Measurements from ENCODE around the gene GET4.

GET4 gene

DNA sequence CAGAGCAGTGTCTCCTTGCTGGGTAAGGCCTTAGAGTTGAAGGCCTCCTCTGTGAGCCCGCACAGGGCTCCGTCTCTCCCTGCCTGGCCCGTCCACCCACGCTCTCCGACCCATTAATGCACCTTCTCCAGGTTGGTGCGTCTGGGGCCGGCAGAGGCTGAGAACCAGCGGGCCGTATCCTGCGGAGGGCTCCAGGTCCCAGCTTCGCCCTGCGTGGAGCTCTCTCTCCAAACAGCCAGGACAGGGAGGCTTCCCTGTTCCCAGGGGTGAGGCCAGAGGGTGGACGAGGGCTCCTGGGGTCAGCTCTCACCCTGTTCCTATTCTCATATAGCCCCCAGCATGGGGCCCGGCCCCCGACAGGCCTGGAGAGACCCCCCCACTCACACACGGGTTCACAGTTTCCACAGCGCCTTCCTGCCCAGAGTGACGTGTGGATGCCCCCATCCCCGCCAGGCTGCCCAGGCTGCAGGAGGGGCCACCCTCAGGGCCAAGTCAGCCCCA lies 34.6 kb downstream of the GET4 start:
- no peak for TF ChIP-seq POLR2A (IDR thresholded peaks at IDR 0.05; ENCODE audit: extremely low read depth, insufficient read length)
- TF ChIP-seq, protein P1, sequence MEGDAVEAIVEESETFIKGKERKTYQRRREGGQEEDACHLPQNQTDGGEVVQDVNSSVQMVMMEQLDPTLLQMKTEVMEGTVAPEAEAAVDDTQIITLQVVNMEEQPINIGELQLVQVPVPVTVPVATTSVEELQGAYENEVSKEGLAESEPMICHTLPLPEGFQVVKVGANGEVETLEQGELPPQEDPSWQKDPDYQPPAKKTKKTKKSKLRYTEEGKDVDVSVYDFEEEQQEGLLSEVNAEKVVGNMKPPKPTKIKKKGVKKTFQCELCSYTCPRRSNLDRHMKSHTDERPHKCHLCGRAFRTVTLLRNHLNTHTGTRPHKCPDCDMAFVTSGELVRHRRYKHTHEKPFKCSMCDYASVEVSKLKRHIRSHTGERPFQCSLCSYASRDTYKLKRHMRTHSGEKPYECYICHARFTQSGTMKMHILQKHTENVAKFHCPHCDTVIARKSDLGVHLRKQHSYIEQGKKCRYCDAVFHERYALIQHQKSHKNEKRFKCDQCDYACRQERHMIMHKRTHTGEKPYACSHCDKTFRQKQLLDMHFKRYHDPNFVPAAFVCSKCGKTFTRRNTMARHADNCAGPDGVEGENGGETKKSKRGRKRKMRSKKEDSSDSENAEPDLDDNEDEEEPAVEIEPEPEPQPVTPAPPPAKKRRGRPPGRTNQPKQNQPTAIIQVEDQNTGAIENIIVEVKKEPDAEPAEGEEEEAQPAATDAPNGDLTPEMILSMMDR (IDR thresholded peaks at IDR 0.05; ENCODE audit: low read depth, low read length) = no peak
- no peak for TF ChIP-seq MYC (IDR thresholded peaks at IDR 0.05; ENCODE audit: low read depth, low read length)
- no peak for DNase-seq (ENCODE audit: low read depth)
- no peak overlapping the region for H3K4me3 ChIP-seq (ENCODE audit: low read depth, low read length)

DNA sequence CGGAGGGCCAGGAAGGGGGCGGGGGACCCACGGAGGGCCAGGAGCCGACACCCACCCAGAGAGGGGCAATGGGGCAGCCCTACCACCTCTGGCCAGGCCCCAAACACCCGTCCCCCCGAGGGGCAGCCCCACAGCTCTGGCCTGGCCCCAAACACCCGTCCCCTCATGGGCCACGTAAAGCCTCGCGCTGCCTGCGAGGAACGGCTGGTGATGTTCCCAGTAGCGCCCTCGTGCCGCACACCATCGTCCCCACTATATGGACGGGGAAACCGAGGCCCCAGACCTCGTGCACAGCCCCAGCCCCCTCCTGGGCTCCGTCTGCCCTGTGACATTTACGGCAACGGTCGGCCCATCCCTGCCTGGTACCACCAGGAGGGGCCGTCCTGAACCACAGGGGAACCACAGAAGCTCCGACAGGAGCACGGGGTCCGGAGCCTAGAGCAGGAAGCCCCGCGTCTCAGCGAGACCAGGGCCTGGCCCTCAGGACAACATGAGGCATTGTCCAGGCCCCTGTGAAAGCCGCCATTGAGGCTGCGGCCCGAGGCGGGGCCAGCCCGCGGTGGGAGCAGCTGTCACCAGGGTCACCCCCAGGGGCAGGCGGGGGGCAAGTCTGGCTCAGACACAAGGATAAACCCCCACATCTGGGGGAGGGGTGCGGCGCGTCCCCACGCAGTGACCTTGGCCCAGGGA lies 35.6 kb downstream of the GET4 start:
- H3K4me3 ChIP-seq (ENCODE audit: low read depth, low read length) = no peak overlapping the region
- no peak for DNase-seq (ENCODE audit: low read depth)
- no peak for TF ChIP-seq POLR2A (IDR thresholded peaks at IDR 0.05; ENCODE audit: extremely low read depth, insufficient read length)
- no peak for TF ChIP-seq MYC (IDR thresholded peaks at IDR 0.05; ENCODE audit: low read depth, low read length)
- TF ChIP-seq, protein P1 (IDR thresholded peaks at IDR 0.05; ENCODE audit: low read depth, low read length) = no peak
- TF ChIP-seq, protein P2, sequence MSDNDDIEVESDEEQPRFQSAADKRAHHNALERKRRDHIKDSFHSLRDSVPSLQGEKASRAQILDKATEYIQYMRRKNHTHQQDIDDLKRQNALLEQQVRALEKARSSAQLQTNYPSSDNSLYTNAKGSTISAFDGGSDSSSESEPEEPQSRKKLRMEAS (IDR thresholded peaks at IDR 0.05; ENCODE audit: low read depth, low read length) = no peak

DNA sequence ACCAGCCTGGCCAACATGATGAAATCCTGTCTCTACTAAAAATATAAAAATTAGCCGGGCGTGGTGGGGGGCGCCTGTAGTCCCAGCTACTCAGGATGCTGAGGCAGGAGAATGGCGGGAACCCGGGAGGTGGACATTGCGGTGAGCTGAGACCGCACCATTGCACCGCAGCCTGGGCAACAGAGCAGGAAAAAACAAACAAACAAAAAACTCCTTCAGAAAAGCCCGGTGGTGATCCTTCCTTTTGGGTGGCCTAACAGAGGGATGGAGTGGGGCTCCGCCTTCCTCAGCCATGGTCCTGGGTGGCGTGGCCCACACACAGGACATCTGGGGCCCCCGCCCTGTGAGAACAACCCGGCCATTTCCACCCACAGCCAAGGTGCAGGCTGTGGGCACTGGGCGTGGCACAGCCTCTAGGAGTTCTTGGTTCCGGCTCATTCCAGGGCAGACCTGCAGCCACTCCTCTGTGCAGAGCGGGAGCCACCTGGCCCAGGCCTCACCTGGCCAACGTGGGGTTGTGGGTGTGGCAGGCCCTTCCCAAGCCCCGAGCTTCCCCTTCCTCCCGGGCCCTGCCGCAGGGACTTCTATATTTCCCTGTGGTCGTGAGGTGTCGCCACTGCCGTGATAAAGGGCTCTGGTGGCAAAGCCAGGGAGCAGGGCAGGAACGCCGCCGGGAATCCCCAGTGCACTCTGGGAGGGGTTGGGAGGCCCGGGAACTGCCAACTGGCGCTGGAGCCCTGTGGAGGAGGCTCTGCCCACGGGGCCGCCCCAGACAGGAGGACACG lies 37.6 kb downstream of the GET4 start:
- no peak overlapping the region for H3K4me3 ChIP-seq (ENCODE audit: low read depth, low read length)
- TF ChIP-seq MYC (IDR thresholded peaks at IDR 0.05; ENCODE audit: low read depth, low read length) (no peak), POLR2A (IDR thresholded peaks at IDR 0.05; ENCODE audit: extremely low read depth, insufficient read length) (no peak)
- TF ChIP-seq, protein P1 (IDR thresholded peaks at IDR 0.05; ENCODE audit: low read depth, low read length) = no peak
- TF ChIP-seq, protein P2 (IDR thresholded peaks at IDR 0.05; ENCODE audit: low read depth, low read length) = no peak
- DNase-seq (ENCODE audit: low read depth) = no peak

DNA sequence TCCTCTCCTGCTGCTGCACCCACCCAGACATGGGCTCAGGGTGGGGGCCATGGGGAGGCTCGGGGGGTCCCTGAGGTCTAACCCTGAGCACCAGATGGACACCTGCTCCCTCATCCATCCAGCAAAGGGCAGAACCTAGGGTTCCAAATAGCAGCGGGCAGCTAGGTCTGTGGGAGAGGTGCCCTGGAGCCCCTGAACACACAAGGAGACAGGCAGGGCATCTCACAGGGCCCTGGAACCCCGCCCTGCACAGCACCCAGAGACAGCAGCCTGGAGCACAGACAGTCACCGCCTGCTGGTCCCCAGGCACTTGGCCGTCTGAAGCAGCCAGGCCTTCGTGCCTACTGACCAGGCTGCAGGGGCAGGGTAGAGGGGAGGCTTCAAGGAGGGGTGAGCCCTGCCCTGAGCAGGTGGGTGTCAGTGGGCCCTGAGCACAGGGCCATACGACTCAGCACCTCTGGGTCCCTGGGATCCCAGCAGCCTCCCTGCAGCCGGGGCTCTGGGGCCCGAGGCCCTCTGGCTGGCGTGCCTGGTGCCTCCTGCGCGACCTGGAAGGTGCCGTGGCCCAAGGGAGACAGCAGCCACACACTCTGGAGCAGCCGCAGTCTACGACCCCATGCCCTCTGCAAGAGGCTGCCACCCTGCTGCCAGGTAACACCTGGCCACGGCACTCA lies 38.3 kb downstream of the GET4 start:
- H3K4me3 ChIP-seq (ENCODE audit: low read depth, low read length) = no peak overlapping the region
- TF ChIP-seq POLR2A (IDR thresholded peaks at IDR 0.05; ENCODE audit: extremely low read depth, insufficient read length) (no peak), MYC (IDR thresholded peaks at IDR 0.05; ENCODE audit: low read depth, low read length) (no peak)
- TF ChIP-seq, protein P2 (IDR thresholded peaks at IDR 0.05; ENCODE audit: low read depth, low read length) = no peak
- TF ChIP-seq, protein P1 (IDR thresholded peaks at IDR 0.05; ENCODE audit: low read depth, low read length) = no peak
- DNase-seq (ENCODE audit: low read depth) = no peak

DNA sequence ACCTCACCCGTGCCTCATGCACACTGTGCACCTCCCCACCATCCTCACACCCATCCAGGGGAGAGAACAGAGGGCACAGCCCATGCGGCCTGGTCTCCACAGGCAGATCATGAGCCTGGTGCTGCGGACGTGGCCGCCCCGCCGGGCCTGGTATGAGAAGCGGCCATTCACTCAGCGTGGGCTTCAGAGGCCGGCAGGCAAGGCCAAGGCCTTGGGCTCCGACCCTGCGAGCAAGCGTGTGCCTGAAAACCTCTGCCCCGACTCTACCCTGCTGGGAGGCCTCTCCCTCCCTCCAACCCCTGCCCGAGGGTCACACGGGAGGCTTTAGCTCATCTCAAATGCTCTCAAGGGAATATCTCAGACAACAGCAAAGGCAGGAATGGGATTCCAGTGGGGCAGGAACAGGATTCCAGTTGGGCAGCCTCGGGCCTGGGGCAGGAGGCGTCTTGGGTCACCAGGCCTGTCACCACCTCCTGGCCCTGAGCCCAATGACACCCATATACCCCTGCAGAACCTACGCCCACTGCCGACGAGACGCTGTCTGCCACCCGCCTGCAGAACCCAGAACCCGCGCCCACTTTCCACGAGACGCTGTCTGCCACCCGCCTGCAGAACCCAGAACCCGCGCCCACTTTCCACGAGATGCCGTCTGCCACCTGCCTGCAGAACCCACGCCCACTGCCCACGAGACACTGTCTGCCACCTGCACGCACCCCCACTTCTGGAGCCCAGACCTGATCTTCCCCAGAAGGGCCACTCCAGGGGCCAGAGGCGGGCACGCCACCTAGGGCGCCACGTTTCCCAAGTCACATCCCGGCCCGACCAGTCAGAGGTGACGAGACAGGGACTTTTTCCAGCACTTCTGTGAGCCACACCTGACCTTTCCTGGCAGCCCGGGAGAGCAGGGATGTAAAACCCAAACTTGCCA lies 39.2 kb downstream of the GET4 start:
- DNase-seq (ENCODE audit: low read depth) = no peak
- TF ChIP-seq, protein P2 (IDR thresholded peaks at IDR 0.05; ENCODE audit: low read depth, low read length) = no peak
- no peak for TF ChIP-seq MYC (IDR thresholded peaks at IDR 0.05; ENCODE audit: low read depth, low read length)
- no peak for TF ChIP-seq POLR2A (IDR thresholded peaks at IDR 0.05; ENCODE audit: extremely low read depth, insufficient read length)
- no peak overlapping the region for H3K4me3 ChIP-seq (ENCODE audit: low read depth, low read length)
